Measurements from ENCODE around the gene BTBD6.

GRCh38 chr14:105255021-105255507, 6.7 kb downstream of the BTBD6 start:
- no peak for TF ChIP-seq REST (IDR thresholded peaks at IDR 0.05; ENCODE audit: insufficient read depth in 1 of 2, low read depth in 2 of 2, low read length in 2 of 2)
- TF ChIP-seq TAF1 (IDR thresholded peaks at IDR 0.05; ENCODE audit: borderline replicate concordance, insufficient read depth, low read length): no peak
- no peak for TF ChIP-seq POLR2AphosphoS5 (IDR thresholded peaks at IDR 0.05; ENCODE audit: low read depth, low read length)
- no peak for TF ChIP-seq SIN3A (IDR thresholded peaks at IDR 0.05; ENCODE audit: borderline replicate concordance, insufficient read depth, low read length)
